Body of pancreas (tissue), 4 donors: Measurements from ENCODE around the gene ACADVL. TPM values are rescaled to one million over a fixed set of nuclear protein-coding genes. Genes with fewer than 3 reads are reported as not detected.

Experiments
- ATAC-seq: fragments of 150-250 bp; one replicate; pipeline ENCODE4 v1.9.1; 2016
- DNase-seq, 4 donors: peaks; one replicate each; pipeline ENCODE4 v3.0.0-alpha.2; 2019
- H3K27ac ChIP-seq, 4 donors: fragments of 200-600 bp; sonication (generic); 1 replicate in 3 of 4; 2 replicates in 1 of 4; pipeline versions ENCODE4 v1.5.1 to v1.6.1; 2016 to 2019; ENCODE audit warnings: mild to moderate bottlenecking in 1 of 4, mixed read lengths in 1 of 4, moderate library complexity in 1 of 4
- H3K27me3 ChIP-seq, 2 donors: fragments of 200-600 bp; sonication (generic); one replicate each; pipeline ENCODE4 v1.6.0; 2016; ENCODE audit warnings: mild to moderate bottlenecking in 1 of 2
- H3K36me3 ChIP-seq, 2 donors: fragments of 200-600 bp; sonication (generic); replicated peaks in 1 of 2; 2 replicates each; pipeline ENCODE4 v1.5.1; 2016; ENCODE audit warnings: low read depth in 2 of 2; ENCODE audit not compliant: insufficient read depth in 1 of 2
- H3K4me1 ChIP-seq: fragments of 200-600 bp; sonication (generic); one replicate; pipeline ENCODE4 v1.6.0; 2016
- H3K4me3 ChIP-seq, 2 donors: fragments of 200-600 bp; sonication (generic); 1 replicate in 1 of 2; 2 replicates in 1 of 2; pipeline ENCODE4 v1.5.1; 2016 to 2019
- H3K9me3 ChIP-seq, 3 donors: fragments of 200-600 bp; sonication (generic); 1 replicate in 2 of 3; 2 replicates in 1 of 3; pipeline ENCODE4 v1.5.1; 2016
- CTCF ChIP-seq, 7 experiments: fragments of 450-650 bp in 4 of 7; fragments of 200-600 bp in 3 of 7; sonication (generic) in 3 of 7; IDR thresholded peaks; one replicate each; pipeline ENCODE4 v1.5.1; 2016 to 2019; ENCODE audit warnings: antibody characterized with exemption in 7 of 7
- POLR2A ChIP-seq, 3 donors: fragments of 450-650 bp; IDR thresholded peaks; one replicate each; pipeline ENCODE4 v1.6.1; 2016; ENCODE audit warnings: antibody characterized with exemption in 3 of 3, mild to moderate bottlenecking in 2 of 3
- WGBS, 2 donors: methylation state at CpG; one replicate each; pipeline ENCODE4 v1.1.5; 2017; 5-methylcytosine and 5-hydroxymethylcytosine counted together
- intact Hi-C: fragments of 100-400 bp; cut with DNase I; formaldehyde crosslinking; loops from one replicate; pipeline ENCODE4 v1.15.1; 2023
- total RNA-seq, 2 donors: library from RNA; depleted of rRNA; stranded (reverse); fragments of >200 nt; gene quantifications; one replicate each; pipeline ENCODE4 v1.1.0, GENCODE V29; 2016

The ACADVL gene
- total RNA-seq, 2 donors from 2014 or later = 887 to 1,901 TPM

DNA sequence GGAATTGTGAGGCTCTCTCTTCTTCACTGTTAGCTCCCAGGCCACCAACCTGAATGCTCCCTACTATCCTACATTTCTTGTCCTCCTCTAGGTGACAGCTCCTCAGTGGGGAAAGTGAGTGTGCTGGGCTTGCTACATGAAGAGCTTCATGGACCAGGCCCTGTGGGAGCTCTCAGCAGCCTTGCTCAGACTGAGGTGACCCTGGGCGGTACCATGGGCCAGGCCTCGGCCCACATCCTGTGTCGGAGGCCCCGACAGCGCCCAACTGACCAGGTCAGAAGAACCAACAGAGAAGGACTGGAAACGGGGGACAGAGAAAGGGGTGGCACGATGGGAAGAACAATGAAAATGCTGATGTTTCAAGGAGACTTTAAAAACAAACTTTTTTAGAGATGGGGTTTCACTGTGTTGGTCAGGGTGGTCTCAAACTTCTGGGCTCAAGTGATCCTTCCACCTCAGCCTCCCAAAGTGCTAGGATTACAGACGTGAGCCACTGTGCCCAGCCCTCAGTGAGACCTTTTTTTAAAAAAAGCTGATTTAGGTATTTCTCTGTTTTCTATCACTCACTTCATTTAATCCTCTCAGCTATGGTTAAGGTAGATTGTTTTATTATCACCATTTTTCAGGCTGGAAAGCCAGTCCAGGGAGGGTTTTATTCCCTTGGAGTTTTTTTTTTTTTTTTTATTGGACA lies 37.2 kb downstream of the ACADVL start:
- ATAC-seq = no peak
- peaks cover 0 to 8% of the 10 kb centered on the region in 2 donors for H3K36me3 ChIP-seq
- H3K4me1 ChIP-seq = peaks cover 40% of the 10 kb centered on the region
- intact Hi-C loops = no loop called here
- peak overlapping the region in 1 of 4 donors; percentile 24 for H3K27ac ChIP-seq
- H3K9me3 ChIP-seq = no peaks in the 10 kb centered on the region
- no peak overlapping the region for H3K4me3 ChIP-seq
- DNase-seq = no peak
- no peaks in the 10 kb centered on the region for H3K27me3 ChIP-seq
- 90% methylated on average over 8 of the region's 8 CpGs for WGBS, 2 donors
- TF ChIP-seq POLR2A (IDR thresholded peaks at IDR 0.05) (peak in 1 of 3 donors; percentile 7), CTCF (IDR thresholded peaks at IDR 0.05) (no peak)

DNA sequence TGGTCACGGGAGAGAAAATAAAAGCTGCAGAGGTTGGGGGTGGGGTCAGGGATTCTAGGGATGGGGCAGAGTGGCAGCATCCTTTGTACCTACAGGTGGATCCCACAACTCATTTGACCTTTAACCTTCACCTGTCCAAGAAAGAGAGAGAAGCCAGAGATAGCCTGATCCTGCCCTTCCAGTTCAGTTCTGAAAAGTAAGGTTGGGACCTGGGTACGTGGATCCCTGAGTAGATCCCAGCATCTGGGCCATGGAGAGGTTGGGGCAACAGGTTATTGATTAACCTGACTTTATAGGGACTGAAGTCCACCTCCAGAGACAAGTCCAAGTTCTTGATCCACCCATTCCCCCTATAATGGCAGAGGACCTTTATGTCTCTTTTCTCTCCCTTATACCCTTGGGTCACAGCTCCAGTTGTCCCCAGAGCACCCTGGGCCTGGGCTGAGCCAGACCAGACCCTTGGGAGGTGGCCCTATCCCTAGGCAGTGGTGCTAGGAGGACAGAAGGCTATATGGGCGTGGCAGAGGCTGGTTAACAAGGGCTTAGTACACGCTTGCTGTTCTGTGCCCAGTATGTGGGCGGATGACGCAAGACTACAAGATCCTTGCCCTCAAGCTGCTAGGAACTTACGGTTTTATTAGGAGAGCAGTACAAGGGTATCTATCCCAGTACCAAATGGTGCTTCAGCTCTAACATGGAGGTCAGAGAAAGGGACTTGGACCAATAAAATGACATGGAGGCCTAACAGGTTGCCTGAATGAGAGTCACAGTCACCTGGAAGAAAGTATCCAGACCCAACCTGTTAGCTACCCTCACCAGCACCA lies 39.2 kb downstream of the ACADVL start:
- Histone ChIP-seq H3K4me3 (no peak overlapping the region), H3K27ac (peak overlapping the region; percentile 17 to 100 (median 97)), H3K36me3 (peaks cover 0 to 8% of the 10 kb centered on the region in 2 donors), H3K4me1 (peaks cover 39% of the 10 kb centered on the region), H3K27me3 (no peaks in the 10 kb centered on the region), H3K9me3 (no peaks in the 10 kb centered on the region)
- TF ChIP-seq POLR2A (IDR thresholded peaks at IDR 0.05) = peak in 1 of 3 donors; percentile 65
- TF ChIP-seq CTCF (IDR thresholded peaks at IDR 0.05) = no peak
- 39 to 61% methylated on average over 7 of the region's 7 CpGs for WGBS, 2 donors
- intact Hi-C loops = no loop called here
- ATAC-seq (no peak), DNase-seq (peak; percentile 61 to 78 (median 66))

DNA sequence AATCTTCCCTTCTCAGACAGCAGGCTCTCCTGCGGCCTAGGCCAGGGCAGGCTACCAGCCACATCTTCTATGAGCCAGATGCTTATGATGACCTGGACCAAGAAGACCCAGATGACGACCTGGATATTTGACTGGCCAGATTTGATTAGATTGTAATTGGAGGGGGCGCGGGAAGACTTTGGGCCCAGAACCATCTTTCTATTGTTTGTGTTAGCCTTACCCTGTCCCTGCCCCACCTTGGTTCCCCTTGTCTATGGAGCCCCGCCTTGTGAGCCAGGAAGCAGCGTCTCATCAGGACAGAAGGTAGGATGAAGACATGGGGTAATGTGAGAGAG lies 39.8 kb downstream of the ACADVL start:
- 76 to 85% methylated on average over 6 of the region's 6 CpGs for WGBS, 2 donors
- H3K27me3 ChIP-seq = no peaks in the 10 kb centered on the region
- H3K4me3 ChIP-seq = no peak overlapping the region
- no peak for TF ChIP-seq CTCF (IDR thresholded peaks at IDR 0.05)
- peak in 2 of 3 donors; percentile 9 to 42 for TF ChIP-seq POLR2A (IDR thresholded peaks at IDR 0.05)
- H3K4me1 ChIP-seq = peaks cover 39% of the 10 kb centered on the region
- H3K27ac ChIP-seq = peak overlapping the region; percentile 17 to 100 (median 97)
- peaks cover 0 to 6% of the 10 kb centered on the region in 2 donors for H3K36me3 ChIP-seq
- DNase-seq = no peak
- intact Hi-C loops = no loop called here
- no peak for ATAC-seq
- H3K9me3 ChIP-seq = no peaks in the 10 kb centered on the region

- DNase-seq = no peak
- Histone ChIP-seq H3K27me3 (no peaks in the 10 kb centered on the region), H3K27ac (peak overlapping the region; percentile 89 to 100 (median 97)), H3K9me3 (no peaks in the 10 kb centered on the region), H3K4me1 (peaks cover 39% of the 10 kb centered on the region), H3K4me3 (peak overlapping the region in 1 of 2 donors; percentile 39), H3K36me3 (peaks cover 0 to 4% of the 10 kb centered on the region in 2 donors)
- 33 to 64% methylated on average over 3 to 4 of the region's 4 CpGs for WGBS, 2 donors
- TF ChIP-seq CTCF (IDR thresholded peaks at IDR 0.05) (no peak), POLR2A (IDR thresholded peaks at IDR 0.05) (no peak)
- no peak for ATAC-seq
- intact Hi-C loops = no loop called here
These were observed 40.4 kb downstream of the ACADVL start for GRCh38 chr17:7260151-7260550.
